Testis (tissue), 3 donors: ENCODE measurements around the gene FBLN2. TPM values are rescaled to one million over a fixed set of nuclear protein-coding genes. Genes with fewer than 3 reads are reported as not detected.

ENCODE experiments used
- DNase-seq: peaks from one replicate; pipeline ENCODE4 v3.0.0-alpha.2; 2019
- H3K27ac ChIP-seq, 2 donors: fragments of 200-600 bp; sonication (generic); one replicate each; pipeline ENCODE4 v1.5.1; 2019
- H3K27me3 ChIP-seq: fragments of 200-600 bp; sonication (generic); one replicate; pipeline ENCODE4 v1.5.1; 2019
- H3K36me3 ChIP-seq: fragments of 200-600 bp; sonication (generic); one replicate; pipeline ENCODE4 v1.5.1; 2017; ENCODE audit warnings: low read depth; ENCODE audit errors: missing control alignments
- H3K4me1 ChIP-seq: fragments of 200-600 bp; sonication (generic); one replicate; pipeline ENCODE4 v1.5.1; 2019
- H3K4me3 ChIP-seq, 2 donors: fragments of 200-600 bp; sonication (generic); one replicate each; pipeline ENCODE4 v1.5.1; 2017 to 2019
- H3K9me3 ChIP-seq: fragments of 200-600 bp; sonication (generic); one replicate; pipeline ENCODE4 v1.5.1; 2017
- POLR2A ChIP-seq: fragments of 450-650 bp; IDR thresholded peaks from one replicate; pipeline ENCODE4 v1.6.1; 2017; ENCODE audit warnings: antibody characterized with exemption, mild to moderate bottlenecking, moderate library complexity
- WGBS, 2 donors: methylation state at CpG; one replicate each; pipeline ENCODE4 v1.1.5; 2018; 5-methylcytosine and 5-hydroxymethylcytosine counted together
- intact Hi-C: fragments of 100-400 bp; cut with DNase I; formaldehyde crosslinking; loops from one replicate; pipeline ENCODE4 v1.15.1; 2023; ENCODE audit warnings: low total_unique reads
- polyA plus RNA-seq: library from polyadenylated mRNA; stranded (reverse); fragments of 350-450 nt; fragmentation: Illumina TruSeq; extraction: RNeasy Lipid Tissue Mini Kit (QIAGEN cat#74804); gene quantifications from one replicate; pipeline ENCODE4 v1.2.3, GENCODE V29; 2014; ENCODE audit warnings: low read depth, low replicate concordance; ENCODE audit not compliant: insufficient read depth
- total RNA-seq, 2 donors: library from RNA; depleted of rRNA; stranded (reverse); fragments of >200 nt; gene quantifications; one replicate each; pipeline ENCODE4 v1.2.3, GENCODE V29; 2016
- TF ChIP-seq, protein P1 (sequence below), 3 experiments: fragments of 450-650 bp in 2 of 3; fragments of 200-600 bp in 1 of 3; sonication (generic) in 1 of 3; IDR thresholded peaks; one replicate each; pipeline ENCODE4 v1.5.1; 2016 to 2019; ENCODE audit warnings: antibody characterized with exemption in 3 of 3, mild to moderate bottlenecking in 2 of 3, moderate library complexity in 1 of 3

Gene FBLN2
- total and polyA plus RNA-seq, 3 donors from 2014 or later, result 172 to 334 (median 248) TPM

DNA sequence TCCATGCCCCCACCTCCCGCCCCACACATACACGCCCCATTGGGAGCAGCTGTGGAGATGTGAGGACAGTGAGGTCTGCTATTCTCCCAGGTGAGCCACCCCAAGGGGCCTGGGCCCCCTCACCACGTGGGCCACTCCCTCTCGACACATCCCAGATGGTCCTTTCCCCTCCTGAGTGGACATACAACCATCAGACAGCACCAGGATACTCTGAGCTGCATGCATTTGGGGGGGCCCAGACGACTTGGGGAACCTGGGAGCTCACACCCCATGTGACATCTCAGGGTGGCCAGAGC, 17.5 kb downstream of the FBLN2 start:
- no peaks in the 10 kb centered on the region for H3K36me3 ChIP-seq
- 53 to 77% methylated on average over 4 to 5 of the region's 5 CpGs for WGBS, 2 donors
- H3K27me3 ChIP-seq, result no peaks in the 10 kb centered on the region
- H3K4me1 ChIP-seq, result peaks cover 44% of the 10 kb centered on the region
- no peak for TF ChIP-seq POLR2A
- TF ChIP-seq, protein P1, sequence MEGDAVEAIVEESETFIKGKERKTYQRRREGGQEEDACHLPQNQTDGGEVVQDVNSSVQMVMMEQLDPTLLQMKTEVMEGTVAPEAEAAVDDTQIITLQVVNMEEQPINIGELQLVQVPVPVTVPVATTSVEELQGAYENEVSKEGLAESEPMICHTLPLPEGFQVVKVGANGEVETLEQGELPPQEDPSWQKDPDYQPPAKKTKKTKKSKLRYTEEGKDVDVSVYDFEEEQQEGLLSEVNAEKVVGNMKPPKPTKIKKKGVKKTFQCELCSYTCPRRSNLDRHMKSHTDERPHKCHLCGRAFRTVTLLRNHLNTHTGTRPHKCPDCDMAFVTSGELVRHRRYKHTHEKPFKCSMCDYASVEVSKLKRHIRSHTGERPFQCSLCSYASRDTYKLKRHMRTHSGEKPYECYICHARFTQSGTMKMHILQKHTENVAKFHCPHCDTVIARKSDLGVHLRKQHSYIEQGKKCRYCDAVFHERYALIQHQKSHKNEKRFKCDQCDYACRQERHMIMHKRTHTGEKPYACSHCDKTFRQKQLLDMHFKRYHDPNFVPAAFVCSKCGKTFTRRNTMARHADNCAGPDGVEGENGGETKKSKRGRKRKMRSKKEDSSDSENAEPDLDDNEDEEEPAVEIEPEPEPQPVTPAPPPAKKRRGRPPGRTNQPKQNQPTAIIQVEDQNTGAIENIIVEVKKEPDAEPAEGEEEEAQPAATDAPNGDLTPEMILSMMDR (IDR thresholded peaks at IDR 0.05), result no peak
- no peak overlapping the region for H3K27ac ChIP-seq
- intact Hi-C loops, result no loop called here
- no peak for DNase-seq
- no peaks in the 10 kb centered on the region for H3K9me3 ChIP-seq
- H3K4me3 ChIP-seq, result no peak overlapping the region

DNA sequence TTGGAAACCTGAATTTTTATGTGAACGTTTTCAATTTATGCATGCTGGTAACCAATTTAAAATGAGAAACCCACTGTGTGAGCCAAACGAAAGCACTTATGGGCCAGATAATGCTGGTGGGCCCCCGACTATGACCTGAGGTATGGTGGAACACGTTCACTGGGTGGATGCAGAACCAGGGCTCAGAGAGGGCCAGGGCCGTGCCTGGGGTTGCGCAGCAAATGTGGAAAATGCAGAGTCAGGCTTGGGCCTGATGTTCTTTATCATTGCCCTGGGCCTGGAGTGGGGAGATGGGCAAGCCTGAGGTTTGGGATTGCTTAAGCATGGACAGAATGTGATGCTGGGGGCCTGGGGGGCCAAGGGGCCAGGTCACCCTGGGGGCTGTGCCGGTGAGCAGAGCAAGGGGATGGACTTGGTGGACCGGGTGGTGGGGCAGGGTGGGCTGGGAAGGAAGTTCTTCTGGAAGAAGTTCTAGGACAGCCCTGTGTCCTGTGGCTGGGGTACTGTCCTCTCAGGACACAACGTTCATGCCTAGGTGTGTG, 17.9 kb downstream of the FBLN2 start:
- no peak overlapping the region for H3K4me3 ChIP-seq
- H3K27ac ChIP-seq, result no peak overlapping the region
- no peaks in the 10 kb centered on the region for H3K36me3 ChIP-seq
- no peaks in the 10 kb centered on the region for H3K9me3 ChIP-seq
- TF ChIP-seq, protein P1 (IDR thresholded peaks at IDR 0.05), result no peak
- no peak for TF ChIP-seq POLR2A
- intact Hi-C loops, result no loop called here
- WGBS, 2 donors, result 77 to 86% methylated on average over 9 of the region's 9 CpGs
- peaks cover 42% of the 10 kb centered on the region for H3K4me1 ChIP-seq
- no peak for DNase-seq
- no peaks in the 10 kb centered on the region for H3K27me3 ChIP-seq

- H3K4me1 ChIP-seq, result peaks cover 39% of the 10 kb centered on the region
- TF ChIP-seq, protein P1 (IDR thresholded peaks at IDR 0.05), result no peak
- no peak for TF ChIP-seq POLR2A
- H3K27me3 ChIP-seq, result no peaks in the 10 kb centered on the region
- WGBS, 2 donors, result 85 to 86% methylated on average over 20 of the region's 20 CpGs
- H3K27ac ChIP-seq, result no peak overlapping the region
- DNase-seq, result no peak
- intact Hi-C loops, result no loop called here
- no peaks in the 10 kb centered on the region for H3K36me3 ChIP-seq
- H3K4me3 ChIP-seq, result no peak overlapping the region
- no peaks in the 10 kb centered on the region for H3K9me3 ChIP-seq
Measured at GRCh38 chr3:13567684-13568514, 19.0 kb downstream of the FBLN2 start.

- no peaks in the 10 kb centered on the region for H3K36me3 ChIP-seq
- H3K4me1 ChIP-seq, result peaks cover 39% of the 10 kb centered on the region
- WGBS, 2 donors, result 74 to 82% methylated on average over 10 to 15 of the region's 15 CpGs
- no peak overlapping the region for H3K27ac ChIP-seq
- TF ChIP-seq, protein P1 (IDR thresholded peaks at IDR 0.05), result no peak
- TF ChIP-seq POLR2A, result no peak
- intact Hi-C loops, result no loop called here
- no peaks in the 10 kb centered on the region for H3K27me3 ChIP-seq
- H3K9me3 ChIP-seq, result no peaks in the 10 kb centered on the region
- DNase-seq, result no peak
- no peak overlapping the region for H3K4me3 ChIP-seq
Measured at GRCh38 chr3:13568515-13569028, 19.6 kb downstream of the FBLN2 start.
